Osteoblast (primary cell): Measurements from ENCODE around the gene FAM120B. TPM values are rescaled to one million over a fixed set of nuclear protein-coding genes. Genes with fewer than 3 reads are reported as not detected.

Experiments
- DNase-seq: peaks from one replicate; pipeline ENCODE4 v3.0.0; 2011; ENCODE audit warnings: low spot score, mixed read lengths; ENCODE audit not compliant: insufficient read length; ENCODE audit errors: missing footprints
- H2AFZ ChIP-seq: 2 replicates; pipeline ENCODE4 v1.6.0; 2011; ENCODE audit warnings: mild to moderate bottlenecking, low read length
- H3K27ac ChIP-seq: 2 replicates; pipeline ENCODE4 v1.5.1; 2011; ENCODE audit warnings: mild to moderate bottlenecking, low read depth, low read length, moderate library complexity
- H3K27me3 ChIP-seq: 2 replicates; pipeline ENCODE4 v1.6.0; 2012; ENCODE audit warnings: mild to moderate bottlenecking, control low read depth, inconsistent platforms, low read length, moderate library complexity; ENCODE audit not compliant: insufficient read depth
- H3K36me3 ChIP-seq: 2 replicates; pipeline ENCODE4 v1.5.1; 2011; ENCODE audit warnings: mild to moderate bottlenecking, low read length, control low read depth, moderate library complexity; ENCODE audit not compliant: insufficient read depth
- H3K4me1 ChIP-seq: 2 replicates; pipeline ENCODE4 v1.5.1; 2011; ENCODE audit warnings: mild to moderate bottlenecking, low read length, control low read depth, moderate library complexity; ENCODE audit not compliant: insufficient read depth
- H3K4me2 ChIP-seq: 2 replicates; pipeline ENCODE4 v1.6.0; 2011; ENCODE audit warnings: mild to moderate bottlenecking, low read length; ENCODE audit not compliant: insufficient read depth
- H3K4me3 ChIP-seq: fragments of 200-600 bp; sonication (generic); 3 replicates; pipeline ENCODE4 v1.5.1; 2012; ENCODE audit warnings: mild to moderate bottlenecking, low read length, inconsistent platforms; ENCODE audit not compliant: insufficient read depth
- H3K79me2 ChIP-seq: 2 replicates; pipeline ENCODE4 v1.6.0; 2012; ENCODE audit warnings: mild to moderate bottlenecking, low read length, control low read depth, inconsistent platforms; ENCODE audit not compliant: insufficient read depth
- H3K9me3 ChIP-seq: 2 replicates; pipeline ENCODE4 v1.5.1; 2011; ENCODE audit warnings: low read depth, low read length, control low read depth
- H4K20me1 ChIP-seq: 2 replicates; pipeline ENCODE4 v1.6.0; 2012; ENCODE audit warnings: mild to moderate bottlenecking, low read length, control low read depth; ENCODE audit not compliant: insufficient read depth
- CTCF ChIP-seq: IDR thresholded peaks from 2 replicates; pipeline ENCODE4 v1.5.1; 2011; ENCODE audit warnings: mild to moderate bottlenecking, low read depth, low read length, moderate library complexity; ENCODE audit errors: extremely low read depth
- total RNA-seq: library from RNA; depleted of rRNA; stranded (reverse); fragments of >200 nt; gene quantifications from 2 replicates; pipeline ENCODE4 v1.2.3, GENCODE V29; 2012

The FAM120B gene
- total RNA-seq, 1 donor = 13.4 TPM

- Histone ChIP-seq H3K4me3 (no peak overlapping the region), H3K9me3 (no peaks in the 10 kb centered on the region), H3K4me1 (peaks cover 13% of the 10 kb centered on the region), H3K27me3 (no peaks in the 10 kb centered on the region), H3K27ac (no peak overlapping the region), H2AFZ (no peak overlapping the region), H3K36me3 (no peaks in the 10 kb centered on the region), H3K4me2 (no peak overlapping the region), H3K79me2 (no peaks in the 10 kb centered on the region), H4K20me1 (no peaks in the 10 kb centered on the region)
- peak; percentile 81 for DNase-seq
- TF ChIP-seq CTCF = no peak
Observed at GRCh38 chr6:170439366-170440361, 133.1 kb downstream of the FAM120B start.

- no peaks in the 10 kb centered on the region for H3K79me2 ChIP-seq
- no peak for TF ChIP-seq CTCF
- peak; percentile 47 for DNase-seq
- H3K4me2 ChIP-seq = no peak overlapping the region
- no peak overlapping the region for H3K4me3 ChIP-seq
- H3K4me1 ChIP-seq = peaks cover 13% of the 10 kb centered on the region
- no peaks in the 10 kb centered on the region for H3K9me3 ChIP-seq
- H3K27me3 ChIP-seq = no peaks in the 10 kb centered on the region
- no peaks in the 10 kb centered on the region for H3K36me3 ChIP-seq
- no peak overlapping the region for H2AFZ ChIP-seq
- no peak overlapping the region for H3K27ac ChIP-seq
- no peaks in the 10 kb centered on the region for H4K20me1 ChIP-seq
Observed at GRCh38 chr6:170440437-170440836, 133.9 kb downstream of the FAM120B start.

GRCh38 chr6:170441316-170441715 lies 134.8 kb downstream of the FAM120B start:
- no peak overlapping the region for H3K4me2 ChIP-seq
- no peaks in the 10 kb centered on the region for H3K79me2 ChIP-seq
- DNase-seq = peak; percentile 72
- H3K36me3 ChIP-seq = no peaks in the 10 kb centered on the region
- H2AFZ ChIP-seq = no peak overlapping the region
- no peak for TF ChIP-seq CTCF
- H3K4me3 ChIP-seq = no peak overlapping the region
- H3K27ac ChIP-seq = no peak overlapping the region
- peaks cover 13% of the 10 kb centered on the region for H3K4me1 ChIP-seq
- no peaks in the 10 kb centered on the region for H3K9me3 ChIP-seq
- peaks cover 6% of the 10 kb centered on the region for H3K27me3 ChIP-seq
- H4K20me1 ChIP-seq = no peaks in the 10 kb centered on the region

DNA sequence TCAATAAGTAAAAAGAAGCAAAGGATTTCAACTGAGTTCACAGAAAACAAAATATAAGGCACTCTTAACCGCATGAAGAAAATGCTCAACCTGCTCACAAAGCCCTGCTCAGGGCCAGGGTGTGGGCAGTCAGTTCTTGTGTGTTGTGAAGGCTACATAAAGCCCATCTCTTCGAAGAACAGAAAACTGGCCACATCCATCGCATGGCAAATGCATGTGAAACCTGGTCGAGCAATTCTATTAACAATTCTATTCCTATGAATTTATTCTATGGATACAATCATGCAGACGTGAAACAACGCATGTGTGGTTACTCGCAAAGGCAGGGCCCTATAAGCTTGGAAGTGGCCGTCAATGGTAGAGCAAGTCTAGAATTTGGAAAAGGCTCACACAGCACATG lies 136.0 kb downstream of the FAM120B start:
- H3K36me3 ChIP-seq = no peaks in the 10 kb centered on the region
- no peaks in the 10 kb centered on the region for H3K9me3 ChIP-seq
- no peak overlapping the region for H2AFZ ChIP-seq
- peaks cover 10% of the 10 kb centered on the region for H3K4me1 ChIP-seq
- H4K20me1 ChIP-seq = no peaks in the 10 kb centered on the region
- no peak for TF ChIP-seq CTCF
- H3K27me3 ChIP-seq = peaks cover 11% of the 10 kb centered on the region
- no peak overlapping the region for H3K4me2 ChIP-seq
- no peak overlapping the region for H3K27ac ChIP-seq
- no peak overlapping the region for H3K4me3 ChIP-seq
- DNase-seq = no peak
- H3K79me2 ChIP-seq = no peaks in the 10 kb centered on the region
